Astrocyte of the hippocampus (primary cell): ENCODE measurements around the gene SERPINH1.
"Not testable (repeated sequence)": the region's sequence is repeated elsewhere in the genome, so short reads cannot be mapped to it uniquely, and the experiment has no call there.

ENCODE experiments used
- DNase-seq: peaks from one replicate; pipeline ENCODE4 v3.0.0; 2011; ENCODE audit warnings: low read depth, low spot score

Gene SERPINH1

GRCh38 chr11:75572744-75573143 lies 10.7 kb downstream of the SERPINH1 start:
- no peak for DNase-seq

GRCh38 chr11:75574698-75575602 lies 12.9 kb downstream of the SERPINH1 start:
- no peak for DNase-seq

- DNase-seq: no peak
Observed at GRCh38 chr11:75576017-75576416, 14.0 kb downstream of the SERPINH1 start.

- DNase-seq: peak; percentile 79
Observed at GRCh38 chr11:75576499-75576918, 14.5 kb downstream of the SERPINH1 start.

GRCh38 chr11:75577207-75577606 lies 15.2 kb downstream of the SERPINH1 start:
- no peak for DNase-seq

GRCh38 chr11:75578977-75579376 lies 16.9 kb downstream of the SERPINH1 start:
- no peak for DNase-seq

- no peak for DNase-seq
Observed at GRCh38 chr11:75579841-75580240, 17.8 kb downstream of the SERPINH1 start.

- DNase-seq: no peak
Observed at GRCh38 chr11:75582506-75582894, 20.4 kb downstream of the SERPINH1 start.

- peak; percentile 84 for DNase-seq
Observed at GRCh38 chr11:75582895-75583717, 21.1 kb downstream of the SERPINH1 start.

- DNase-seq: peak; percentile 87
Observed at GRCh38 chr11:75583718-75584658, 21.9 kb downstream of the SERPINH1 start.

- DNase-seq: not testable (repeated sequence)
Observed at GRCh38 chr11:75584659-75585292, 22.7 kb downstream of the SERPINH1 start.

GRCh38 chr11:75585293-75585670 lies 23.2 kb downstream of the SERPINH1 start:
- no peak for DNase-seq

- DNase-seq: no peak
Observed at GRCh38 chr11:75586395-75586794, 24.3 kb downstream of the SERPINH1 start.

- DNase-seq: no peak
Observed at GRCh38 chr11:75588051-75588481, 26.0 kb downstream of the SERPINH1 start.

- DNase-seq: no peak
Observed at GRCh38 chr11:75589051-75589450, 27.0 kb downstream of the SERPINH1 start.

GRCh38 chr11:75589933-75590332 lies 27.9 kb downstream of the SERPINH1 start:
- DNase-seq: no peak

- no peak for DNase-seq
Observed at GRCh38 chr11:75591371-75591770, 29.3 kb downstream of the SERPINH1 start.

GRCh38 chr11:75591966-75592365 lies 29.9 kb downstream of the SERPINH1 start:
- DNase-seq: no peak

- no peak for DNase-seq
Observed at GRCh38 chr11:75592715-75593114, 30.7 kb downstream of the SERPINH1 start.

- DNase-seq: no peak
Observed at GRCh38 chr11:75593286-75593915, 31.3 kb downstream of the SERPINH1 start.
